OCI-LY7 (cell line): Measurements from ENCODE around the gene AFTPH.

Experiments
- EZH2phosphoT487 ChIP-seq: fragments of 200-600 bp; sonication (generic); IDR thresholded peaks from 2 replicates; pipeline ENCODE4 v1.6.1; 2018; ENCODE audit warnings: low read depth, borderline replicate concordance, mild to moderate bottlenecking, mixed run types, antibody characterized with exemption, low read length, moderate library complexity, mixed read lengths
- TF ChIP-seq, protein P1 (sequence below): fragments of 200-600 bp; sonication (generic); conservative IDR thresholded peaks from 2 replicates; pipeline ENCODE4 v1.5.1; 2014; ENCODE audit warnings: mild to moderate bottlenecking, antibody characterized with exemption, low read length, moderate library complexity, mixed read lengths

DNA sequence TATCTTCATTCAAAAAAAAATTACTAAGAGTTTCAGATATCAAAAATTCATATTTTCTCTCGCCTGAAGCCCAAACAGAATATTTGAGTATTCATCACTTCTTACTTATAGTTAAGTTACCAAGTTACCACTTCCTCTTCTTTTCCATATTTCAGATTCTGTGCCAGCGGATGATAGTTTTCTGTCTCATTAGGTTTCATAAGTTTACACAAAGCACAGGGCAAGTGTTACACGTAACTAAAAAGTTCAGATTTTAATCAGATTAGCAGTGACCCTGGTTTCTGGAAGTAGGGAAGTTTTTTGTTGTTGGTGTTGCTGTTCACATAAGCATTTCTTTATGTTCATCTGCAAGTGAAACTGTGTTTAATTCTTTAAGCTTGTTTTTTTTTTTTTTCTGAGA, 10.2 kb downstream of the AFTPH start:
- TF ChIP-seq, protein P1, sequence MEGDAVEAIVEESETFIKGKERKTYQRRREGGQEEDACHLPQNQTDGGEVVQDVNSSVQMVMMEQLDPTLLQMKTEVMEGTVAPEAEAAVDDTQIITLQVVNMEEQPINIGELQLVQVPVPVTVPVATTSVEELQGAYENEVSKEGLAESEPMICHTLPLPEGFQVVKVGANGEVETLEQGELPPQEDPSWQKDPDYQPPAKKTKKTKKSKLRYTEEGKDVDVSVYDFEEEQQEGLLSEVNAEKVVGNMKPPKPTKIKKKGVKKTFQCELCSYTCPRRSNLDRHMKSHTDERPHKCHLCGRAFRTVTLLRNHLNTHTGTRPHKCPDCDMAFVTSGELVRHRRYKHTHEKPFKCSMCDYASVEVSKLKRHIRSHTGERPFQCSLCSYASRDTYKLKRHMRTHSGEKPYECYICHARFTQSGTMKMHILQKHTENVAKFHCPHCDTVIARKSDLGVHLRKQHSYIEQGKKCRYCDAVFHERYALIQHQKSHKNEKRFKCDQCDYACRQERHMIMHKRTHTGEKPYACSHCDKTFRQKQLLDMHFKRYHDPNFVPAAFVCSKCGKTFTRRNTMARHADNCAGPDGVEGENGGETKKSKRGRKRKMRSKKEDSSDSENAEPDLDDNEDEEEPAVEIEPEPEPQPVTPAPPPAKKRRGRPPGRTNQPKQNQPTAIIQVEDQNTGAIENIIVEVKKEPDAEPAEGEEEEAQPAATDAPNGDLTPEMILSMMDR, result no peak
- TF ChIP-seq EZH2phosphoT487, result no peak
